Stimulated activated CD8-positive, alpha-beta memory T cell treated with anti-CD3 and anti-CD28 coated beads, Interleukin-4, amount 100 ng/mL, for 48 hours (primary cell): ENCODE measurements around the gene PCGF3.
"Not testable (repeated sequence)": the region's sequence is repeated elsewhere in the genome, so short reads cannot be mapped to it uniquely, and the experiment has no call there.

Experiments
- DNase-seq: peaks from one replicate; pipeline ENCODE4 v3.0.0-alpha.2; 2020

PCGF3 gene

GRCh38 chr4:683982-684622 lies 21.5 kb upstream of the PCGF3 start:
- peak; percentile 66 for DNase-seq

- DNase-seq = no peak
Observed at GRCh38 chr4:684623-685327, 20.9 kb upstream of the PCGF3 start.

- no peak for DNase-seq
Observed at GRCh38 chr4:685679-686412, 19.8 kb upstream of the PCGF3 start.

GRCh38 chr4:686413-687040 lies 19.1 kb upstream of the PCGF3 start:
- DNase-seq = no peak

- DNase-seq = no peak
Observed at GRCh38 chr4:687048-687970, 18.3 kb upstream of the PCGF3 start.

GRCh38 chr4:687971-688853 lies 17.4 kb upstream of the PCGF3 start:
- DNase-seq = no peak

- DNase-seq = no peak
Observed at GRCh38 chr4:688854-689681, 16.6 kb upstream of the PCGF3 start, which contains the start of gene SLC49A3. SLC49A3 (minus strand) TSS chr4:689151; CDS start chr4:689127, 24 bp downstream.

GRCh38 chr4:689723-690122 lies 15.9 kb upstream of the PCGF3 start:
- DNase-seq = no peak

- DNase-seq = no peak
Observed at GRCh38 chr4:692771-693554, 12.7 kb upstream of the PCGF3 start.

GRCh38 chr4:694341-694940 lies 11.2 kb upstream of the PCGF3 start:
- not testable (repeated sequence) for DNase-seq

- DNase-seq = no peak
Observed at GRCh38 chr4:699816-700580, 5.6 kb upstream of the PCGF3 start.

GRCh38 chr4:700587-701264 lies 4.9 kb upstream of the PCGF3 start:
- DNase-seq = no peak

GRCh38 chr4:702618-703048 lies 3.0 kb upstream of the PCGF3 start:
- DNase-seq = no peak

- no peak for DNase-seq
Observed at GRCh38 chr4:703336-704197, 2.1 kb upstream of the PCGF3 start.

- DNase-seq = no peak
Observed at GRCh38 chr4:704198-704891, 1.3 kb upstream of the PCGF3 start.

GRCh38 chr4:704971-705277 lies 708 bp upstream of the PCGF3 start:
- DNase-seq = no peak
